ENCODE data around the gene FSTL4. TPM values are rescaled to one million over a fixed set of nuclear protein-coding genes. Genes with fewer than 3 reads are reported as not detected.

FSTL4 gene
- total and polyA plus RNA-seq, 2 experiments from 2014 or later: 0.47 to 0.74 TPM

DNA sequence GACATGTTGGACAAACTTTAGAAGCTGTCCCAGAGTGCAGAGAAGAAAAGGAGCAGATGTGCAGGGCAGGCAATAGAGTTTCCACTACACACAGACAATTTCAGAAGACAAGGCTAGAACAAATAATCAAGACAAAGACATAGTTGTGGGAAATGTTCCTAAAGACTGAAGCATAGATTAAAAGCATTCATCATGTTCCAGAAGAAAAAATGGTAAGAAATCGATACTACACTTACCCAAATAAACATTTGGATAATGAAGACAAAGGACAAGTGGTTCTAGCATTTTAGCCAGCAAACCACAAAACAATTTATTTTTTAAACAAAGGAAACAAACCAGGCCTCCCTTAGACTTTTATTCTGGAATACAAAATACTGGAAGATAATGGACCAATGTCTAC is 97.9 kb downstream of the FSTL4 start:
- H2AFZ ChIP-seq: no peak overlapping the region
- no peaks in the 10 kb centered on the region for H3K27me3 ChIP-seq
- no peaks in the 10 kb centered on the region for H3K4me1 ChIP-seq (ENCODE audit: insufficient read depth)
- WGBS (ENCODE audit: low lambda C conversion rate, missing lambda C conversion rate): 67% methylated on average over 1 of the region's 1 CpG
- no peaks in the 10 kb centered on the region for H3K36me3 ChIP-seq (replicated peaks; ENCODE audit: insufficient read depth, low read depth)
- no peaks in the 10 kb centered on the region for H3K79me2 ChIP-seq
- H3K4me3 ChIP-seq: no peak overlapping the region
- H3K9me3 ChIP-seq (ENCODE audit: low read depth): no peaks in the 10 kb centered on the region
- TF ChIP-seq, protein P1, sequence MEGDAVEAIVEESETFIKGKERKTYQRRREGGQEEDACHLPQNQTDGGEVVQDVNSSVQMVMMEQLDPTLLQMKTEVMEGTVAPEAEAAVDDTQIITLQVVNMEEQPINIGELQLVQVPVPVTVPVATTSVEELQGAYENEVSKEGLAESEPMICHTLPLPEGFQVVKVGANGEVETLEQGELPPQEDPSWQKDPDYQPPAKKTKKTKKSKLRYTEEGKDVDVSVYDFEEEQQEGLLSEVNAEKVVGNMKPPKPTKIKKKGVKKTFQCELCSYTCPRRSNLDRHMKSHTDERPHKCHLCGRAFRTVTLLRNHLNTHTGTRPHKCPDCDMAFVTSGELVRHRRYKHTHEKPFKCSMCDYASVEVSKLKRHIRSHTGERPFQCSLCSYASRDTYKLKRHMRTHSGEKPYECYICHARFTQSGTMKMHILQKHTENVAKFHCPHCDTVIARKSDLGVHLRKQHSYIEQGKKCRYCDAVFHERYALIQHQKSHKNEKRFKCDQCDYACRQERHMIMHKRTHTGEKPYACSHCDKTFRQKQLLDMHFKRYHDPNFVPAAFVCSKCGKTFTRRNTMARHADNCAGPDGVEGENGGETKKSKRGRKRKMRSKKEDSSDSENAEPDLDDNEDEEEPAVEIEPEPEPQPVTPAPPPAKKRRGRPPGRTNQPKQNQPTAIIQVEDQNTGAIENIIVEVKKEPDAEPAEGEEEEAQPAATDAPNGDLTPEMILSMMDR (IDR thresholded peaks at IDR 0.05; ENCODE audit: poor library complexity): no peak
- TF ChIP-seq EZH2 (IDR thresholded peaks at IDR 0.05; ENCODE audit: borderline replicate concordance): no peak
- TF ChIP-seq EZH2phosphoT487 (IDR thresholded peaks at IDR 0.05; ENCODE audit: low read depth, severe bottlenecking, unreplicated experiment): no peak
- H4K20me1 ChIP-seq (ENCODE audit: insufficient read depth, poor library complexity, severe bottlenecking): no peaks in the 10 kb centered on the region
- no peak overlapping the region for H3K27ac ChIP-seq
- no peak overlapping the region for H3K4me2 ChIP-seq
- no peak for DNase-seq (ENCODE audit: low spot score)
- H3K9me2 ChIP-seq (replicated peaks; ENCODE audit: insufficient read depth): no peaks in the 10 kb centered on the region

DNA sequence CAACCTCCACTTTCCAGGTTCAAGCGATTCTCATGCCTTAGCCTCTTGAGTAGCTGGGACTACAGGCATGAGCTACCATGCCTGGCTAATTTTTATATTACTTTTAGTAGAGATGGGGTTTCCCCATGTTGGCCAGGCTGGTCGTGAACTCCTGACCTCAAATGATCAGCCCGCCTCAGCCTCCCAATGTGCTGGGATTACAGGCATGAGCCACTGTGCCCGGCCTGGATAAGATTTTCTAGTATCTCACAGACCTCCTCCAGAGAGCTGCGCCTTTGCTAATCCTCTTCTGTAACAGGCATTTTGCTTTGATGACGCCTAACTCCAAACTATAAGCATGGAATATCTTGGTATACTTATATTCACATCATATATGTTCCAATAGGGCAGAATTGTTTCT is 99.4 kb downstream of the FSTL4 start:
- Histone ChIP-seq H3K9me2 (replicated peaks; ENCODE audit: insufficient read depth) (no peaks in the 10 kb centered on the region), H2AFZ (no peak overlapping the region), H3K4me1 (ENCODE audit: insufficient read depth) (no peaks in the 10 kb centered on the region), H3K9me3 (ENCODE audit: low read depth) (no peaks in the 10 kb centered on the region), H3K36me3 (replicated peaks; ENCODE audit: insufficient read depth, low read depth) (no peaks in the 10 kb centered on the region), H3K4me2 (no peak overlapping the region), H4K20me1 (ENCODE audit: insufficient read depth, poor library complexity, severe bottlenecking) (no peaks in the 10 kb centered on the region), H3K27ac (no peak overlapping the region), H3K27me3 (no peaks in the 10 kb centered on the region), H3K4me3 (no peak overlapping the region), H3K79me2 (no peaks in the 10 kb centered on the region)
- 92% methylated on average over 6 of the region's 6 CpGs for WGBS (ENCODE audit: low lambda C conversion rate, missing lambda C conversion rate)
- no peak for DNase-seq (ENCODE audit: low spot score)
- TF ChIP-seq EZH2 (IDR thresholded peaks at IDR 0.05; ENCODE audit: borderline replicate concordance) (no peak), EZH2phosphoT487 (IDR thresholded peaks at IDR 0.05; ENCODE audit: low read depth, severe bottlenecking, unreplicated experiment) (no peak)
- TF ChIP-seq, protein P1 (IDR thresholded peaks at IDR 0.05; ENCODE audit: poor library complexity): no peak

DNA sequence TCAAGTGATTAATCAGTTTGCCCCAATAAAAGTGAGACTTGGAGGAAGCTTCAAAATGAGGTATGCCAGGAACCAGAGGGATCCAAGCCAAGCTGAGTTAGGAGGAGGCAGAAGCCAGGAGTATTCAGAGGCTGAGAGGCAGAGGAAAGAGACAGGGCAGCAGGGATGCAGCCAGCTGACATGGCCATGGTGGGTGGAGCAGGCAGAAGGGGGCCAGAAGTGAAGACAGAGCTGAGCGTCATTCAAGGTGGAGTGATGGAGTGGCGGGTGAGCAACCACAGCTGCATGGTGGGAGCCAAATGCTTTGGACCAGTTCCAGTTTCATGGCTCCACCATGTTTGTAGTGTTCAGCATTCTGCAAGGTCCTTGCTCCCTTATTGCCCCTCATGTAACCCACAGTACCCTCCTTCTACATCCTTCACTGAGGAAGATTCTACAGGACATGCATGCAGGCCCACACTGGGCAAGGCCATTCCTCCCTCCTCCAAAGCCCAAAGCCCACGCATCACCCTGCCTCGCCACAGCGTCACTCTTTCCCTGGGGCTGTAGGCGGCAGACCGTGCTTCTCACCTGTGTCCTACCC is 100.6 kb downstream of the FSTL4 start:
- H4K20me1 ChIP-seq (ENCODE audit: insufficient read depth, poor library complexity, severe bottlenecking): no peaks in the 10 kb centered on the region
- no peak overlapping the region for H2AFZ ChIP-seq
- WGBS (ENCODE audit: low lambda C conversion rate, missing lambda C conversion rate): 96% methylated on average over 7 of the region's 7 CpGs
- no peak overlapping the region for H3K4me3 ChIP-seq
- no peak overlapping the region for H3K4me2 ChIP-seq
- no peaks in the 10 kb centered on the region for H3K36me3 ChIP-seq (replicated peaks; ENCODE audit: insufficient read depth, low read depth)
- TF ChIP-seq EZH2phosphoT487 (IDR thresholded peaks at IDR 0.05; ENCODE audit: low read depth, severe bottlenecking, unreplicated experiment) (no peak), EZH2 (IDR thresholded peaks at IDR 0.05; ENCODE audit: borderline replicate concordance) (no peak)
- TF ChIP-seq, protein P1 (IDR thresholded peaks at IDR 0.05; ENCODE audit: poor library complexity): no peak
- no peak overlapping the region for H3K27ac ChIP-seq
- no peaks in the 10 kb centered on the region for H3K79me2 ChIP-seq
- H3K27me3 ChIP-seq: no peaks in the 10 kb centered on the region
- no peak for DNase-seq (ENCODE audit: low spot score)
- H3K4me1 ChIP-seq (ENCODE audit: insufficient read depth): no peaks in the 10 kb centered on the region
- no peaks in the 10 kb centered on the region for H3K9me3 ChIP-seq (ENCODE audit: low read depth)
- H3K9me2 ChIP-seq (replicated peaks; ENCODE audit: insufficient read depth): no peaks in the 10 kb centered on the region
